WTC11 (cell line): ENCODE results near the gene USH1G. TPM values are rescaled to one million over a fixed set of nuclear protein-coding genes. Genes with fewer than 3 reads are reported as not detected.

Experiments used
- ATAC-seq: fragments of 200-7000 bp; cut with Tn5 transposase; 2 replicates; pipeline ENCODE4 v1.10.0; 2021; ENCODE audit warnings: mild to moderate bottlenecking, moderate library complexity
- CTCF ChIA-PET: fragments of 300-600 bp; sonication (Branson Sonifier 250); formaldehyde crosslinking; loops from one replicate; lab custom pipeline; 2021; ENCODE audit warnings: antibody characterized with exemption; lab: Charles Lee
- POLR2A ChIA-PET: fragments of 350-600 bp; sonication (Branson Sonifier 250); formaldehyde crosslinking; loops from one replicate; lab custom pipeline; 2021; ENCODE audit warnings: antibody characterized with exemption; lab: Charles Lee
- DNase-seq: peaks from one replicate; pipeline ENCODE4 v3.0.0; 2021; ENCODE audit warnings: low spot score
- H3K27ac Mint-ChIP-seq: 2 replicates; pipeline ENCODE4 v1.8.0; 2021; ENCODE audit warnings: mixed read lengths
- H3K27me3 Mint-ChIP-seq: 2 replicates; pipeline ENCODE4 v1.8.0; 2021; ENCODE audit warnings: low read depth, mild to moderate bottlenecking, moderate library complexity, mixed read lengths
- H3K36me3 Mint-ChIP-seq: 2 replicates; pipeline ENCODE4 v1.8.0; 2021; ENCODE audit warnings: mixed read lengths
- H3K4me1 Mint-ChIP-seq: 2 replicates; pipeline ENCODE4 v1.8.0; 2022; ENCODE audit warnings: mixed read lengths
- H3K4me3 Mint-ChIP-seq: 2 replicates; pipeline ENCODE4 v1.8.0; 2021; ENCODE audit warnings: mild to moderate bottlenecking, moderate library complexity, mixed read lengths
- H3K9me3 Mint-ChIP-seq: 2 replicates; pipeline ENCODE4 v1.8.0; 2021; ENCODE audit warnings: mixed read lengths
- GABPB1 ChIP-seq: sonication (generic); formaldehyde crosslinking; IDR thresholded peaks from 2 replicates; pipeline ENCODE4 v1.8.1; 2023; ENCODE audit warnings: mild to moderate bottlenecking, missing genetic modification reagents
- PRRX2 ChIP-seq: fragments of 250-450 bp; sonication (Bioruptor Pico); IDR thresholded peaks from 2 replicates; pipeline ENCODE4 v1.8.0; 2021; ENCODE audit warnings: mild to moderate bottlenecking
- ZNF121 ChIP-seq: sonication (generic); formaldehyde crosslinking; IDR thresholded peaks from 2 replicates; pipeline ENCODE4 v1.8.0; 2023; ENCODE audit warnings: missing genetic modification reagents
- ZNF671 ChIP-seq: fragments of 250-450 bp; sonication (Bioruptor Pico); IDR thresholded peaks from 2 replicates; pipeline ENCODE4 v1.8.0; 2021; ENCODE audit warnings: mild to moderate bottlenecking
- total RNA-seq: library from RNA; stranded (reverse); gene quantifications from 3 replicates; pipeline ENCODE4 v1.2.3, GENCODE V29; 2021
- TF ChIP-seq, protein P1 (sequence below): sonication (generic); formaldehyde crosslinking; IDR thresholded peaks from 2 replicates; pipeline ENCODE4 v1.8.0; 2022; ENCODE audit warnings: missing genetic modification reagents
- TF ChIP-seq, protein P2 (sequence below): sonication (generic); formaldehyde crosslinking; IDR thresholded peaks from 2 replicates; pipeline ENCODE4 v1.8.1; 2022; ENCODE audit warnings: low read depth, mild to moderate bottlenecking, moderate library complexity, missing genetic modification reagents, borderline replicate concordance
- TF ChIP-seq, protein P3 (sequence below): sonication (generic); formaldehyde crosslinking; IDR thresholded peaks from 2 replicates; pipeline ENCODE4 v1.8.0; 2023; ENCODE audit warnings: missing genetic modification reagents, mild to moderate bottlenecking, borderline replicate concordance
- TF ChIP-seq, protein P4 (sequence below): fragments of 250-450 bp; sonication (Bioruptor Pico); IDR thresholded peaks from 2 replicates; pipeline ENCODE4 v1.9.0; 2021; ENCODE audit warnings: mild to moderate bottlenecking
- TF ChIP-seq, protein P5 (sequence below): fragments of 250-450 bp; sonication (Bioruptor Pico); IDR thresholded peaks from 2 replicates; pipeline ENCODE4 v2.1.2; 2022; ENCODE audit warnings: mild to moderate bottlenecking, moderate library complexity
- TF ChIP-seq, protein P6 (sequence below): sonication (generic); formaldehyde crosslinking; IDR thresholded peaks from 2 replicates; pipeline ENCODE4 v1.8.0; 2023; ENCODE audit warnings: missing genetic modification reagents
- TF ChIP-seq, protein P7 (sequence below): sonication (generic); formaldehyde crosslinking; IDR thresholded peaks from 2 replicates; pipeline ENCODE4 v1.8.1; 2022; ENCODE audit warnings: missing genetic modification reagents, borderline replicate concordance
- TF ChIP-seq, protein P8 (sequence below): sonication (generic); formaldehyde crosslinking; IDR thresholded peaks from 2 replicates; pipeline ENCODE4 v1.8.1; 2023; ENCODE audit warnings: mild to moderate bottlenecking, missing genetic modification reagents

USH1G gene
- total RNA-seq, 1 experiment from 2014 or later: 1.9 TPM

DNA sequence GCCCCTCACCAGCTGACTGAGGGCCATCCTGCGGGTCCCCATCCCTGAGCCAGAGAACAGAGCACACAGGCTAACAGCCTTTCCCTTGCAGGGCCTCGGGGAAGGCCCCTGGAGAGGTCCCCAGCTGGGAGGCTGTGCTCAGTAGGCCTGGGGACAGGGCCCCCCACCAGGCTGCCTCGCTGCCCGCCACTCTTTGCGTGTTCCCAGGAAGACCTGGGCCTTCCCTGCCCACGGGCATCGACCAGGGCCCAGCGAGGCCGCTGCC is 48.7 kb upstream of the USH1G start:
- Mint-ChIP-seq H3K36me3 (no peaks in the 10 kb centered on the region), H3K27me3 (peaks cover 55% of the 10 kb centered on the region), H3K27ac (no peak overlapping the region), H3K9me3 (no peaks in the 10 kb centered on the region), H3K4me3 (peak overlapping the region; percentile 90), H3K4me1 (peaks cover 12% of the 10 kb centered on the region)
- no peak for ATAC-seq
- CTCF ChIA-PET: interaction anchor here (0.5 to 7.5 kb wide), 14 partner anchors 10 to 202 kb away, joined by 3 to 133 read pairs (median 6); partner anchors contain the start of genes CDR2L, MRPL58 and OTOP2
- POLR2A ChIA-PET: interaction anchor here (0.7 to 2.0 kb wide), 3 partner anchors 10 to 41 kb away, joined by 3 to 15 read pairs (median 3); partner anchors contain the start of gene MRPL58
- TF ChIP-seq ZNF121 (CRISPR knock-in tag) (no peak), GABPB1 (CRISPR knock-in tag) (no peak), ZNF671 (no peak), PRRX2 (CRISPR knock-in tag) (no peak)
- TF ChIP-seq, protein P1, sequence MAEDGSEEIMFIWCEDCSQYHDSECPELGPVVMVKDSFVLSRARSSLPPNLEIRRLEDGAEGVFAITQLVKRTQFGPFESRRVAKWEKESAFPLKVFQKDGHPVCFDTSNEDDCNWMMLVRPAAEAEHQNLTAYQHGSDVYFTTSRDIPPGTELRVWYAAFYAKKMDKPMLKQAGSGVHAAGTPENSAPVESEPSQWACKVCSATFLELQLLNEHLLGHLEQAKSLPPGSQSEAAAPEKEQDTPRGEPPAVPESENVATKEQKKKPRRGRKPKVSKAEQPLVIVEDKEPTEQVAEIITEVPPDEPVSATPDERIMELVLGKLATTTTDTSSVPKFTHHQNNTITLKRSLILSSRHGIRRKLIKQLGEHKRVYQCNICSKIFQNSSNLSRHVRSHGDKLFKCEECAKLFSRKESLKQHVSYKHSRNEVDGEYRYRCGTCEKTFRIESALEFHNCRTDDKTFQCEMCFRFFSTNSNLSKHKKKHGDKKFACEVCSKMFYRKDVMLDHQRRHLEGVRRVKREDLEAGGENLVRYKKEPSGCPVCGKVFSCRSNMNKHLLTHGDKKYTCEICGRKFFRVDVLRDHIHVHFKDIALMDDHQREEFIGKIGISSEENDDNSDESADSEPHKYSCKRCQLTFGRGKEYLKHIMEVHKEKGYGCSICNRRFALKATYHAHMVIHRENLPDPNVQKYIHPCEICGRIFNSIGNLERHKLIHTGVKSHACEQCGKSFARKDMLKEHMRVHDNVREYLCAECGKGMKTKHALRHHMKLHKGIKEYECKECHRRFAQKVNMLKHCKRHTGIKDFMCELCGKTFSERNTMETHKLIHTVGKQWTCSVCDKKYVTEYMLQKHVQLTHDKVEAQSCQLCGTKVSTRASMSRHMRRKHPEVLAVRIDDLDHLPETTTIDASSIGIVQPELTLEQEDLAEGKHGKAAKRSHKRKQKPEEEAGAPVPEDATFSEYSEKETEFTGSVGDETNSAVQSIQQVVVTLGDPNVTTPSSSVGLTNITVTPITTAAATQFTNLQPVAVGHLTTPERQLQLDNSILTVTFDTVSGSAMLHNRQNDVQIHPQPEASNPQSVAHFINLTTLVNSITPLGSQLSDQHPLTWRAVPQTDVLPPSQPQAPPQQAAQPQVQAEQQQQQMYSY (CRISPR knock-in tag): no peak
- TF ChIP-seq, protein P2, sequence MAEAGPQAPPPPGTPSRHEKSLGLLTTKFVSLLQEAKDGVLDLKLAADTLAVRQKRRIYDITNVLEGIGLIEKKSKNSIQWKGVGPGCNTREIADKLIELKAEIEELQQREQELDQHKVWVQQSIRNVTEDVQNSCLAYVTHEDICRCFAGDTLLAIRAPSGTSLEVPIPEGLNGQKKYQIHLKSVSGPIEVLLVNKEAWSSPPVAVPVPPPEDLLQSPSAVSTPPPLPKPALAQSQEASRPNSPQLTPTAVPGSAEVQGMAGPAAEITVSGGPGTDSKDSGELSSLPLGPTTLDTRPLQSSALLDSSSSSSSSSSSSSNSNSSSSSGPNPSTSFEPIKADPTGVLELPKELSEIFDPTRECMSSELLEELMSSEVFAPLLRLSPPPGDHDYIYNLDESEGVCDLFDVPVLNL (CRISPR knock-in tag): no peak
- TF ChIP-seq, protein P3, sequence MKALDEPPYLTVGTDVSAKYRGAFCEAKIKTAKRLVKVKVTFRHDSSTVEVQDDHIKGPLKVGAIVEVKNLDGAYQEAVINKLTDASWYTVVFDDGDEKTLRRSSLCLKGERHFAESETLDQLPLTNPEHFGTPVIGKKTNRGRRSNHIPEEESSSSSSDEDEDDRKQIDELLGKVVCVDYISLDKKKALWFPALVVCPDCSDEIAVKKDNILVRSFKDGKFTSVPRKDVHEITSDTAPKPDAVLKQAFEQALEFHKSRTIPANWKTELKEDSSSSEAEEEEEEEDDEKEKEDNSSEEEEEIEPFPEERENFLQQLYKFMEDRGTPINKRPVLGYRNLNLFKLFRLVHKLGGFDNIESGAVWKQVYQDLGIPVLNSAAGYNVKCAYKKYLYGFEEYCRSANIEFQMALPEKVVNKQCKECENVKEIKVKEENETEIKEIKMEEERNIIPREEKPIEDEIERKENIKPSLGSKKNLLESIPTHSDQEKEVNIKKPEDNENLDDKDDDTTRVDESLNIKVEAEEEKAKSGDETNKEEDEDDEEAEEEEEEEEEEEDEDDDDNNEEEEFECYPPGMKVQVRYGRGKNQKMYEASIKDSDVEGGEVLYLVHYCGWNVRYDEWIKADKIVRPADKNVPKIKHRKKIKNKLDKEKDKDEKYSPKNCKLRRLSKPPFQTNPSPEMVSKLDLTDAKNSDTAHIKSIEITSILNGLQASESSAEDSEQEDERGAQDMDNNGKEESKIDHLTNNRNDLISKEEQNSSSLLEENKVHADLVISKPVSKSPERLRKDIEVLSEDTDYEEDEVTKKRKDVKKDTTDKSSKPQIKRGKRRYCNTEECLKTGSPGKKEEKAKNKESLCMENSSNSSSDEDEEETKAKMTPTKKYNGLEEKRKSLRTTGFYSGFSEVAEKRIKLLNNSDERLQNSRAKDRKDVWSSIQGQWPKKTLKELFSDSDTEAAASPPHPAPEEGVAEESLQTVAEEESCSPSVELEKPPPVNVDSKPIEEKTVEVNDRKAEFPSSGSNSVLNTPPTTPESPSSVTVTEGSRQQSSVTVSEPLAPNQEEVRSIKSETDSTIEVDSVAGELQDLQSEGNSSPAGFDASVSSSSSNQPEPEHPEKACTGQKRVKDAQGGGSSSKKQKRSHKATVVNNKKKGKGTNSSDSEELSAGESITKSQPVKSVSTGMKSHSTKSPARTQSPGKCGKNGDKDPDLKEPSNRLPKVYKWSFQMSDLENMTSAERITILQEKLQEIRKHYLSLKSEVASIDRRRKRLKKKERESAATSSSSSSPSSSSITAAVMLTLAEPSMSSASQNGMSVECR (CRISPR knock-in tag): no peak
- TF ChIP-seq, protein P4, sequence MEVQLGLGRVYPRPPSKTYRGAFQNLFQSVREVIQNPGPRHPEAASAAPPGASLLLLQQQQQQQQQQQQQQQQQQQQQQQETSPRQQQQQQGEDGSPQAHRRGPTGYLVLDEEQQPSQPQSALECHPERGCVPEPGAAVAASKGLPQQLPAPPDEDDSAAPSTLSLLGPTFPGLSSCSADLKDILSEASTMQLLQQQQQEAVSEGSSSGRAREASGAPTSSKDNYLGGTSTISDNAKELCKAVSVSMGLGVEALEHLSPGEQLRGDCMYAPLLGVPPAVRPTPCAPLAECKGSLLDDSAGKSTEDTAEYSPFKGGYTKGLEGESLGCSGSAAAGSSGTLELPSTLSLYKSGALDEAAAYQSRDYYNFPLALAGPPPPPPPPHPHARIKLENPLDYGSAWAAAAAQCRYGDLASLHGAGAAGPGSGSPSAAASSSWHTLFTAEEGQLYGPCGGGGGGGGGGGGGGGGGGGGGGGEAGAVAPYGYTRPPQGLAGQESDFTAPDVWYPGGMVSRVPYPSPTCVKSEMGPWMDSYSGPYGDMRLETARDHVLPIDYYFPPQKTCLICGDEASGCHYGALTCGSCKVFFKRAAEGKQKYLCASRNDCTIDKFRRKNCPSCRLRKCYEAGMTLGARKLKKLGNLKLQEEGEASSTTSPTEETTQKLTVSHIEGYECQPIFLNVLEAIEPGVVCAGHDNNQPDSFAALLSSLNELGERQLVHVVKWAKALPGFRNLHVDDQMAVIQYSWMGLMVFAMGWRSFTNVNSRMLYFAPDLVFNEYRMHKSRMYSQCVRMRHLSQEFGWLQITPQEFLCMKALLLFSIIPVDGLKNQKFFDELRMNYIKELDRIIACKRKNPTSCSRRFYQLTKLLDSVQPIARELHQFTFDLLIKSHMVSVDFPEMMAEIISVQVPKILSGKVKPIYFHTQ (CRISPR knock-in tag): no peak
- TF ChIP-seq, protein P5, sequence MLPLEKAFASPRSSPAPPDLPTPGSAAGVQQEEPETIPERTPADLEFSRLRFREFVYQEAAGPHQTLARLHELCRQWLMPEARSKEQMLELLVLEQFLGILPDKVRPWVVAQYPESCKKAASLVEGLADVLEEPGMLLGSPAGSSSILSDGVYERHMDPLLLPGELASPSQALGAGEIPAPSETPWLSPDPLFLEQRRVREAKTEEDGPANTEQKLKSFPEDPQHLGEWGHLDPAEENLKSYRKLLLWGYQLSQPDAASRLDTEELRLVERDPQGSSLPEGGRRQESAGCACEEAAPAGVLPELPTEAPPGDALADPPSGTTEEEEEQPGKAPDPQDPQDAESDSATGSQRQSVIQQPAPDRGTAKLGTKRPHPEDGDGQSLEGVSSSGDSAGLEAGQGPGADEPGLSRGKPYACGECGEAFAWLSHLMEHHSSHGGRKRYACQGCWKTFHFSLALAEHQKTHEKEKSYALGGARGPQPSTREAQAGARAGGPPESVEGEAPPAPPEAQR (CRISPR knock-in tag): no peak
- no peak for DNase-seq

DNA sequence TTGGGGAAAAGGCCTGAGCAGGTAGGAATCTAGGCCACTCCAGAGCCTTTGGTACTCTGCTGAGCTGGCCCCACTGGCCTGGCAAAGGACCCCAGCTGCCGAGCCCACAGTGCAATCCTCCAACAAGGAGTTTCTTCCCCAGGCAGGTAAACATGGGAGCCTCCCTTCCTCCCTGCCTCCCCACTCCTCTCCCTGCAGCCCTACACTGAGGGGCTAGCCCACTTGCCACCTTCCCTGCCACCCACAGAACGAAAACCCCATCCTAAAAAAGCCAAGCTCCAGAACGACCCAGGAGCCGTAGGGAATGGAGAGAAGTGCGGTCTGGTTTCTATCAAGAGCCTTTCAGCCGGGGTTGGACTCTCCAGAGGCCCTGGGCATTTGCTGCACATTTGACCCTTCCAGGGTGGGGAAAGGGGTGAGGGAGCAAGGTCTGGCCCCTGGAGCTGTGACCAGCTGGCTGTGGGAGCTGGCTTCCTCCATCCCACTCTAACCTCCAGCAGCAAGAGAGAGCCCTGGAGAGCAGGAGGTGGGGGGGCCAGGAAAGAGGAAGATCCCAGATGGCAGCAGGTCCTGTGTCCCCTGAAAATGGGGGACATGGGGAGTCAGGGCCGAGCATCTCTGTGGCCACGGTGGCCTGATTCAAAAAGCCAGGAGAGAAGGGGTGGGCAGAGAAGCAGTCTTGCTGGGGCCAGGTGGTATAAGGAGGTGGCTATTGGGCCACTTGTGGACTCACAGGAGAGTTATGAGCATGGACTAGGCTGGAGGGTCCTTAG is 48.2 kb upstream of the USH1G start:
- ATAC-seq (no peak), DNase-seq (no peak)
- CTCF ChIA-PET: interaction anchor here (0.5 to 7.5 kb wide), 11 partner anchors 9 to 202 kb away, joined by 3 to 133 read pairs (median 10); partner anchors contain the start of genes CDR2L, MRPL58 and OTOP2
- POLR2A ChIA-PET: interaction anchor here (1.0 to 2.0 kb wide), 2 partner anchors 9 to 41 kb away, joined by 3 to 15 read pairs; partner anchors contain the start of gene MRPL58
- Mint-ChIP-seq H3K9me3 (no peaks in the 10 kb centered on the region), H3K36me3 (no peaks in the 10 kb centered on the region), H3K27ac (no peak overlapping the region), H3K4me1 (peaks cover 12% of the 10 kb centered on the region), H3K27me3 (peaks cover 54% of the 10 kb centered on the region), H3K4me3 (peak overlapping the region; percentile 90)
- TF ChIP-seq, protein P6, sequence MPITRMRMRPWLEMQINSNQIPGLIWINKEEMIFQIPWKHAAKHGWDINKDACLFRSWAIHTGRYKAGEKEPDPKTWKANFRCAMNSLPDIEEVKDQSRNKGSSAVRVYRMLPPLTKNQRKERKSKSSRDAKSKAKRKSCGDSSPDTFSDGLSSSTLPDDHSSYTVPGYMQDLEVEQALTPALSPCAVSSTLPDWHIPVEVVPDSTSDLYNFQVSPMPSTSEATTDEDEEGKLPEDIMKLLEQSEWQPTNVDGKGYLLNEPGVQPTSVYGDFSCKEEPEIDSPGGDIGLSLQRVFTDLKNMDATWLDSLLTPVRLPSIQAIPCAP (CRISPR knock-in tag): no peak
- TF ChIP-seq, protein P7, sequence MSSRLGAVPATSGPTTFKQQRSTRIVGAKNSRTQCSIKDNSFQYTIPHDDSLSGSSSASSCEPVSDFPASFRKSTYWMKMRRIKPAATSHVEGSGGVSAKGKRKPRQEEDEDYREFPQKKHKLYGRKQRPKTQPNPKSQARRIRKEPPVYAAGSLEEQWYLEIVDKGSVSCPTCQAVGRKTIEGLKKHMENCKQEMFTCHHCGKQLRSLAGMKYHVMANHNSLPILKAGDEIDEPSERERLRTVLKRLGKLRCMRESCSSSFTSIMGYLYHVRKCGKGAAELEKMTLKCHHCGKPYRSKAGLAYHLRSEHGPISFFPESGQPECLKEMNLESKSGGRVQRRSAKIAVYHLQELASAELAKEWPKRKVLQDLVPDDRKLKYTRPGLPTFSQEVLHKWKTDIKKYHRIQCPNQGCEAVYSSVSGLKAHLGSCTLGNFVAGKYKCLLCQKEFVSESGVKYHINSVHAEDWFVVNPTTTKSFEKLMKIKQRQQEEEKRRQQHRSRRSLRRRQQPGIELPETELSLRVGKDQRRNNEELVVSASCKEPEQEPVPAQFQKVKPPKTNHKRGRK (CRISPR knock-in tag): no peak
- TF ChIP-seq, protein P8, sequence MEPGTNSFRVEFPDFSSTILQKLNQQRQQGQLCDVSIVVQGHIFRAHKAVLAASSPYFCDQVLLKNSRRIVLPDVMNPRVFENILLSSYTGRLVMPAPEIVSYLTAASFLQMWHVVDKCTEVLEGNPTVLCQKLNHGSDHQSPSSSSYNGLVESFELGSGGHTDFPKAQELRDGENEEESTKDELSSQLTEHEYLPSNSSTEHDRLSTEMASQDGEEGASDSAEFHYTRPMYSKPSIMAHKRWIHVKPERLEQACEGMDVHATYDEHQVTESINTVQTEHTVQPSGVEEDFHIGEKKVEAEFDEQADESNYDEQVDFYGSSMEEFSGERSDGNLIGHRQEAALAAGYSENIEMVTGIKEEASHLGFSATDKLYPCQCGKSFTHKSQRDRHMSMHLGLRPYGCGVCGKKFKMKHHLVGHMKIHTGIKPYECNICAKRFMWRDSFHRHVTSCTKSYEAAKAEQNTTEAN (CRISPR knock-in tag): no peak
